GM18858 (cell line): ENCODE results near the gene ZBTB45.

ENCODE experiments used
- ATAC-seq: cut with Tn5 transposase; IDR thresholded peaks from one replicate; pipeline ENCODE4 v1.9.1; 2021; ENCODE audit not compliant: unreplicated experiment

The ZBTB45 gene

GRCh38 chr19:58555369-58555885 is 35.8 kb upstream of the ZBTB45 start:
- ATAC-seq, result no peak

- peak; percentile 30 for ATAC-seq
Measured at GRCh38 chr19:58554494-58555368, 35.1 kb upstream of the ZBTB45 start, which contains the start of gene CHMP2A. TSS of gene CHMP2A (minus strand) at chr19:58555105. CDS start at chr19:58554212, 893 bp downstream.

GRCh38 chr19:58553799-58554493 is 34.3 kb upstream of the ZBTB45 start:
- no peak for ATAC-seq

- no peak for ATAC-seq
Measured at GRCh38 chr19:58552655-58553054, 33.0 kb upstream of the ZBTB45 start.

- no peak for ATAC-seq
Measured at GRCh38 chr19:58551577-58552471, 32.2 kb upstream of the ZBTB45 start.

GRCh38 chr19:58551123-58551497 is 31.5 kb upstream of the ZBTB45 start:
- ATAC-seq, result no peak

GRCh38 chr19:58550362-58551122 is 30.9 kb upstream of the ZBTB45 start:
- ATAC-seq, result no peak

GRCh38 chr19:58549664-58550361 is 30.2 kb upstream of the ZBTB45 start:
- no peak for ATAC-seq

- no peak for ATAC-seq
Measured at GRCh38 chr19:58548859-58549663, 29.5 kb upstream of the ZBTB45 start.

GRCh38 chr19:58547323-58548312 is 28.0 kb upstream of the ZBTB45 start:
- ATAC-seq, result no peak

GRCh38 chr19:58546019-58546530 is 26.5 kb upstream of the ZBTB45 start:
- ATAC-seq, result no peak

- no peak for ATAC-seq
Measured at GRCh38 chr19:58545286-58546018, 25.8 kb upstream of the ZBTB45 start.

GRCh38 chr19:58544591-58545285 is 25.1 kb upstream of the ZBTB45 start:
- peak; percentile 26 for ATAC-seq

GRCh38 chr19:58543826-58544590 is 24.4 kb upstream of the ZBTB45 start, which contains the start of gene TRIM28:
TSS of gene TRIM28 (plus strand) at chr19:58544064. CDS start at chr19:58544758, 694 bp downstream.
- ATAC-seq, result peak; percentile 62
